ENCODE measurements around the gene FRY.

The FRY gene

GRCh38 chr13:32136061-32136460 is 104.5 kb downstream of the FRY start:
- DNase-seq: no peak

GRCh38 chr13:32136716-32137115 is 105.1 kb downstream of the FRY start:
- no peak for DNase-seq

- DNase-seq: no peak
These were observed 107.7 kb downstream of the FRY start for GRCh38 chr13:32139251-32139650.

DNA sequence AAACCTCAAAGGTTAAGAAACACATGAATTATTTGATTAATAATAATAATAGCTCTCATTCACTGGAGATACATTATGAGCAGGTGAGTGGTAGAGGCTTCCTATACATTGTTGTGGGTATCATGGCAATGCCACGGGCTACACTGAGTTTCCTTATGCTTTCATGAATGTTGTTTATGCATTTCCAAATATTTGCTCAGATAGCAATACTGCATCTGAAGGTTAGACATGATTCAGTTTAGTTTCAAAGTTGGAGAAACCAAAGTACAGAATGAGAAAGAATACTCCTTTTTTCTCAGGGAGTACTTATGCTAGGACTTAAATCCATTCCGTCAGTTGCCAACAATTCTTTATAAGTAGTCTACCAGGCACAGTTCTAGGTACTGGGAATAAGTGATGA is 108.5 kb downstream of the FRY start:
- no peak for DNase-seq

DNA sequence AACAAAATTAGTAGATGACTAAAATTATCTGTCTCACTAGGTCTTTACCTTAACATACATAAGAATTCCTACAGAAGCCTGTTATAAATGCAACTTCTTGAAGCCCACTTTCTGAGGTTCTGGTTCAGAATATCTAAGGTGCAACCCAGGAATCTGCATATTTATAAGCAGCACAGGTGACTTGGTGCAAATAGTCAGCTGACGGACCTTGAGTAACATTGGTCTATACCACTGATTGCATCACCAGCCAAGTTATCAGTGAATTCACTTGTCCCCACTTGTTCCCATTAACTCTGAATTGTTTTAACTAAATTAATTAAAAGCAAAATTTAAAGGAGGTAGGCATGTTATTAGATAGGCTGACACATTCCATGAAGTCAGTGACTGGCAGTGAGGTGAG is 109.9 kb downstream of the FRY start:
- DNase-seq: no peak

DNA sequence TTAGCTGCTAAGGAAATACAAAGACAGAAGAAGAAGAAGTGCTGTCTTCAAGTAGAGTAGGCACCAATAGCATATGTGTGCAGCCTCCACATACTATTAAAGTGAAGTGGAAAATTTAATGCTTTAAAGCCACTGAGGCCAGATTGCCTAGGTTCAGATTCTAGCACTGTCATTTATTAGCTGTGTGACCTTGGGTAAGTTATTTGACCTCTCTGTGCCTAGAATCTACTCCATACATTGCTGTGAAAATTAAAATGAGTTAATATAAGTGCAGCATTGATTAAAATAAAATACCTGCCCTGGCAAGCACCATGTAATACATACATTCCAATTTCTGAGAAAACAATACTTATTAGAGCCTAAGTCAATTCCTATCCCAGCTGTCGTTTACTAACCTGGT is 110.5 kb downstream of the FRY start:
- DNase-seq: no peak

- DNase-seq: no peak
These were observed 111.4 kb downstream of the FRY start for GRCh38 chr13:32142956-32143375.

GRCh38 chr13:32147193-32147592 is 115.6 kb downstream of the FRY start:
- DNase-seq: no peak

- DNase-seq: no peak
These were observed 116.4 kb downstream of the FRY start for GRCh38 chr13:32147976-32148375.

GRCh38 chr13:32150239-32150638 is 118.7 kb downstream of the FRY start:
- no peak for DNase-seq

DNA sequence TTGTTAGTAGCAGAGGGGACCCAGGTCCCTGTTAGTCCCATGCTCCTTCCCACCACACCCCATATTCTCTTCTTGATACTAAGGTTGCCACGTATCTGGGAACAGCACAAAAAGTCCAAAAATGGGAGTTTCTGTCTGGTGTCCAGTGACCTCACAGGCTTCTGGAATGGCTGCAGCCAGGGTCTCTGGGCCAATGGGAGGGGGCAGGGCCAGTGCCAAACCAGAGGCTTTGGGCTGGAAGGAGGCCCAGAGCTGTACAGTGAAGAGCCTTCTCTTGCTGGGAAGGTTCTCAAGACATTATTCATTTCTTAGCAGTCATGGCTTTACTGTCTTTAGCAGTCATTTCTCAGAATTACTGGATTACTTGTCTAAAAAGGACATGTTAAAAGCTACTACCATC is 119.2 kb downstream of the FRY start:
- no peak for DNase-seq

DNA sequence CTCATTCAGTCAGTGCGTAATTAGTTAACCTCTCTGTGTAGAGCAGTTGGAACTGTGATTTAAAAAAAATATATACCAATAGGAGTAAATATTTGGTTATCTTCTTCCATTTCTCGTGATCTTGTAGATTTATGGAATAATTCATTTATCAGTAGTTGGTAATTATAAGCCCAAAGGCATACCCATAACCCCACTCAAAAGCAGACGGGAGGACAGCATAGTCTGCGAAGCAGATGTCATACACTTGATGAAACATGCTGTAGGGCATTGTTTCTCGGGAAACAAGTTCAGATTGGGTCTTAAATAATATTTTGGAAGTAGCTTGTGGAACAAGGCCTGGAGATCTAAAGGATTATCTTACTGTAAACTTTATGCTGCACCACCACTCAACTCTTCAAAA is 119.7 kb downstream of the FRY start:
- no peak for DNase-seq

DNA sequence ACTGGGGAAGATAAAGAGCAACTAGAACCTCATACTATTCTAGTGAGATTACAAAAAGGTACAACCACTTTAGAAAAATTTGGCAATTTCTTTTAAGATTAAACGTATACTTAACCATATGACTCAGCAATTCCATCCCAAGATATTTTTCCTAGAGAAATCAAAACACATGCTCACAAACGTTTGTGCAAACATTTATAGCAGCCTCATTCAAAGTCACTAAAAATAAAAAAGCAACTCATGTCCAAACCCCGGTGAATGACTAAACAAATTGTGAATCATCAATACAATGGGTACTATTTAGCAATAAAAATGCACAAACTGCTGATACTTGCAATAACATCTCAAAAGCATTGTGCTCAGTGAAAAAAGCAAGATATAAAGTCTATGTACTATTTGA is 121.5 kb downstream of the FRY start:
- peak; percentile 42 for DNase-seq

DNA sequence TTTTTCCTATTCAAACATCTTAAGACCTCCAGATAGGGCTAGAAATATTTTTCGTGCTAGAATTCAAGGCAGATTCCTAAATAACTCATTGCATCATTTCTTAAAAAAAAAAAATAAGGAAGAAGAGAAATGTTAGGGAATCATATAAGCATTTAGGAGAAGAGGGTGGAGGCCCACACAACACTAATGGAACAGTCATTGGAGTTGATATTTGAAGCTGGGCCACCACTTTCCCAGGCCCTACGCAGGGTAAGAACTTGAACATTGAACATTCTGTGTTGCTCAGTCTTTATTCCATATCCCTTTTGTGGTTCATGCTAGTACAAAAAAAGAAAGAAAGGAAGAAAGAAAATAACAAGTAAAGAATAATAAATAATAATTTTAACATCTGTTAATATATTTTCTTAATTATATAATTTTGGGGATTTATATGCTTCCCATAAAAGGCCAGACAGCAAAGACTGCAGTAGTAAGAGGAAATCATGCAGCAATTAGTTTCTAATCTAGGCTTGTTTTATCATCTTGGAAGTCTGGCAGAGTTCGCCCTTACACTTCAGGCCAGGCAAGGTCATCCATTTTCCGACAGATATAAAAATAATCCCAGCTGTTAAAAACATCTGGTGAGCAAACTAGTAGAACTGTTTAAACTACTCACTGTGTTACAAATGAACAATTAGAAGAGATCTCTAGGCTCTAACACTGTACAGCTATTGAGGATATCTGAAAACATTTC is 127.7 kb downstream of the FRY start:
- DNase-seq: no peak

DNA sequence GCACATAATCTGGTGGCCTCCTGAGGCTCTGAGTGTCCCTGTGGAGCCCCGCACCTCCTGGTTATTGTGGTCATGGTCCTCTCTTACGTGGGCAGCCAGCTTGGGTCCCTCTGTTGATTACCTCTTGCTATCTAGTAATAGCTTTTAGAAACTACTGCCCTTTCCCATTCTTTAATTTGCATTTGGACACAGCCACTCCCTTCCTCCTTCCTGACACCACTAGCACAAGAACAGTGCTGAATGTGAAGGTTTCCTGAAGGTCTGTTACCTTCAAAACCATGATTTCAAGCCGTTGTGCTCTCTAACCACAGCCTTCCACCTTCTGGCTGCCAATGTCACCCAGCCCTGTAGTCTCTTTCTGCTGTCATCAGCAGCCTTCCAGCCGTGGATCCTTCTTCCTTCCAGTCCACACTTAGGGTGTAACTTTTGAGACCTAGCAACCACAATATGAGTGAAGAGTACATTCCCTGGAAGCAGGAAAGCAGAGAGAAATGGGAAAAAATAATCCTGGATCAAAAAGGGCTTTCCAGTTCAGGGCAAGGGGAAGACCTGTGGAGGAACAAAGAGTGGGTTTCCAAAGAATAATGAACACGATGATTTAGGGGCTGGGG is 130.9 kb downstream of the FRY start:
- no peak for DNase-seq

- peak; percentile 27 for DNase-seq
These were observed 133.2 kb downstream of the FRY start for GRCh38 chr13:32164622-32165268.

GRCh38 chr13:32165796-32166195 is 134.2 kb downstream of the FRY start:
- DNase-seq: no peak

DNA sequence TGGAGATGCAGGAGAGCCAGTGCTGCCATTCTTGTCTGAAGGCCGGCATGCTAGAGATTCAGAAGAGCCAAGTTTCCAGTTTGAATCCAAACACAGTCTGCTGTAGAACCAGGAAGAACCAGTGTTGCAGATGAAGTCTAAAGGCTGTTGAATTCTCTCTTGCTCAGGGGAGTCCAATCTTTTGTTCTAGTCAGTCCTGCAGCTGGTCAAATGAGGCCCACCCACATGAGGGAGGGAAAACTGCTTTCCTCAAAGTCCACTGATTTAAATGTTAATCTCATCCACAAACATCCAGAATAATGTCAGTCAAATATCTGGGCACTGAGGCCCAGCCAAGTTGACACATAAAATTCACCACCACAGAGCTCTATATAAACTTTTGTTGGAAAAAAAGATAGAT is 136.6 kb downstream of the FRY start:
- DNase-seq: no peak

GRCh38 chr13:32170841-32171240 is 139.3 kb downstream of the FRY start:
- DNase-seq: no peak

DNA sequence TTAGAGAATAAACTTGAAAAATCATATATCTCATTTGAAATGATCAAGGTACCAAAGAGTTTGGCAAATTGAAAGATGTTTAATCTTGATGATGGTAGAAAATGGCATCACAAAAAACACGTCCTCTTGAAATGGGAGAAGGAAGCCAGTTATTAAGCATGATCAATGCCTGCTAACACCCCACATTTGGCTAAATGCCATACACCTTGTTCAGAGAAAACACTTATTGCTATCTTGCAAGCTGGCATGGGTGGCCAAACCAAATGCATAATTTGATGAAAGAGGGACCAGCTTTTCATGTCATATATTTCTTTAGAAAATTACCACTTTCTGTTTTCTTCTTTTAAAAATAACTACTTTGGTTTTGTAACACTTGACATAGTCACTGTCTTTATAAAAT is 142.3 kb downstream of the FRY start:
- no peak for DNase-seq

DNA sequence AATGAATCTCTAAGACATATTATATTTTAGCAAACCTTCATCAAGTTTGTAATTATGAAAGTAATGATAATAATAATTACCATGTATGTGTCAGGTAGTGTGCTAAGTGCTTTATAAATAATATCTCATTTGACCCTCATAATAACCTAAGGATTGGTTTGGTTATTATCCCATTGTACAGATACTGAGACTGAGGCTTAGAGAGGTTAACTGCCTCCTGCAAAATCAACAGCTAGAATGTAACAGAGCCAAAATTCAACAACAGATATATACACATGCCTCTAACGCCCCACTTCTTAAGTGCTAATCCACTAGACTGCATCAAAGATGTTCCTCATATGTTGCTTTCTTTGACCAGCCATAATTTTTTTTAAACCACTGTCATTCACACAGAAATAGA is 142.8 kb downstream of the FRY start:
- DNase-seq: no peak

DNA sequence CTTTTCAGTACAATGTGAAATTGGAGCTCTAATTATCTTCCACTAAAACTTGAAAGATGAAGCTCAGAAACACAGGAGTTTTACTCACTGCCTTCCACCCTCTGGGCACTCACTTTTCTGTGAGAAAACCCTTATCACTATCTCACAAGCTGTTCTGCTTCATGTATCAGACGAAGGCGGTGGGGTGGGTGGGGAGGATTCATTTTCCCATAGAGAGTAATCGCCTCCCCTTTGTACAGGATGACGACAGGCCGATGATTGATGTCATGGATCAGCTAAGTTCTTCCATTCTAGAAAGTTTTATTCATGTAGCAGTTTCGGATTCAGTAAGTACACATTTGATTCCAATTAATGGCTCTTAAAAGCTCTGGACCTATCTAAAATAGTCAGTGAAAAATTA is 143.7 kb downstream of the FRY start:
- DNase-seq: no peak

DNA sequence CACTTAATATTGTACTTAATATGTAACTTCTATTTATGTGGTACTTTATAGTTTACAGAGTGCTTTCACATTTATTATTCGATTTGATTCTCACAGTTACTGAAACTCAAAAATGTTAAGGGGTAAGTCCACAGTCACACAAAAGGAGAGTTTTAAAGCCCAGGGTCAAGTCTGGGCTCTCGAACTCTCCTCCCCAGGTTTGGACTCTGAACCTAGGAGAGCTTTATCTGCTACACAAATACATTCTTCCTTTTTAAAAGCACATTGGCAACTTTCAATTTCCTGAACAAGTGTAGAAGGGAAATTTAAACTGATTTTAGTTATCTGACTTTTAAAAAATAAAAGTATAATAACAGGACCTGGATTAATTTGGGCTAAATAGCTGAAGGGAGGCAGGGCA is 144.4 kb downstream of the FRY start:
- DNase-seq: no peak

- no peak for DNase-seq
These were observed 145.1 kb downstream of the FRY start for GRCh38 chr13:32176696-32177095.

GRCh38 chr13:32178763-32179162 is 147.2 kb downstream of the FRY start:
- DNase-seq: no peak
